22Rv1 (cell line): ENCODE results near the gene PODXL2.

ENCODE experiments used
- ZFX ChIP-seq: fragments of 450-650 bp; IDR thresholded peaks from 2 replicates; pipeline ENCODE4 v1.6.1; 2017; ENCODE audit warnings: antibody characterized with exemption, borderline replicate concordance
- TF ChIP-seq, protein P1 (sequence below): fragments of 450-650 bp; IDR thresholded peaks from 2 replicates; pipeline ENCODE4 v1.5.1; 2017; ENCODE audit warnings: mild to moderate bottlenecking

GRCh38 chr3:127595303-127595702 is 33.7 kb upstream of the PODXL2 start:
- TF ChIP-seq, protein P1, sequence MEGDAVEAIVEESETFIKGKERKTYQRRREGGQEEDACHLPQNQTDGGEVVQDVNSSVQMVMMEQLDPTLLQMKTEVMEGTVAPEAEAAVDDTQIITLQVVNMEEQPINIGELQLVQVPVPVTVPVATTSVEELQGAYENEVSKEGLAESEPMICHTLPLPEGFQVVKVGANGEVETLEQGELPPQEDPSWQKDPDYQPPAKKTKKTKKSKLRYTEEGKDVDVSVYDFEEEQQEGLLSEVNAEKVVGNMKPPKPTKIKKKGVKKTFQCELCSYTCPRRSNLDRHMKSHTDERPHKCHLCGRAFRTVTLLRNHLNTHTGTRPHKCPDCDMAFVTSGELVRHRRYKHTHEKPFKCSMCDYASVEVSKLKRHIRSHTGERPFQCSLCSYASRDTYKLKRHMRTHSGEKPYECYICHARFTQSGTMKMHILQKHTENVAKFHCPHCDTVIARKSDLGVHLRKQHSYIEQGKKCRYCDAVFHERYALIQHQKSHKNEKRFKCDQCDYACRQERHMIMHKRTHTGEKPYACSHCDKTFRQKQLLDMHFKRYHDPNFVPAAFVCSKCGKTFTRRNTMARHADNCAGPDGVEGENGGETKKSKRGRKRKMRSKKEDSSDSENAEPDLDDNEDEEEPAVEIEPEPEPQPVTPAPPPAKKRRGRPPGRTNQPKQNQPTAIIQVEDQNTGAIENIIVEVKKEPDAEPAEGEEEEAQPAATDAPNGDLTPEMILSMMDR: no peak
- TF ChIP-seq ZFX: no peak
